ENCODE measurements around the gene CCDC171. TPM values are rescaled to one million over a fixed set of nuclear protein-coding genes. Genes with fewer than 3 reads are reported as not detected.

The CCDC171 gene
- total and polyA plus RNA-seq, 5 donors from 2014 or later: 0.05 to 1.1 (median 0.29) TPM

GRCh38 chr9:15722888-15723287 lies 170.0 kb downstream of the CCDC171 start:
- H3K27ac Mint-ChIP-seq: peak overlapping the region in 1 of 3 donors; percentile 24
- ATAC-seq (ENCODE audit: low read depth in 2 of 2): no peak
- Histone ChIP-seq H3K36me3 (ENCODE audit: control insufficient read depth, insufficient read depth, low read length) (no peaks in the 10 kb centered on the region), H3K4me3 (ENCODE audit: low read depth, low read length) (no peak overlapping the region), H3K9me3 (ENCODE audit: control insufficient read depth in 2 of 2, low read length in 2 of 2) (no peaks in the 10 kb centered on the region), H3K27ac (ENCODE audit: insufficient read depth, low read length, poor library complexity, severe bottlenecking) (no peak overlapping the region), H3K4me1 (ENCODE audit: control insufficient read depth, insufficient read depth, low read length, poor library complexity, severe bottlenecking) (no peaks in the 10 kb centered on the region), H3K27me3 (ENCODE audit: control insufficient read depth, insufficient read depth, low read length) (no peaks in the 10 kb centered on the region)
- DNase-seq: no peak
- no peaks in the 10 kb centered on the region for H3K27me3 Mint-ChIP-seq
- H3K4me3 Mint-ChIP-seq: no peak overlapping the region
- peaks cover 0 to 1% (median 0%) of the 10 kb centered on the region in 7 donors for H3K9me3 Mint-ChIP-seq
- H3K36me3 Mint-ChIP-seq: peaks cover 1% of the 10 kb centered on the region
- no peaks in the 10 kb centered on the region for H3K4me1 Mint-ChIP-seq

- Mint-ChIP-seq H3K27me3 (no peaks in the 10 kb centered on the region), H3K36me3 (no peaks in the 10 kb centered on the region), H3K27ac (no peak overlapping the region)
Observed at GRCh38 chr9:15724016-15724415, 171.2 kb downstream of the CCDC171 start.

GRCh38 chr9:15724612-15725011 lies 171.8 kb downstream of the CCDC171 start:
- DNase-seq (no peak), ATAC-seq (ENCODE audit: low read depth in 2 of 2) (no peak)
- H3K27me3 ChIP-seq (ENCODE audit: control insufficient read depth, insufficient read depth, low read length): no peaks in the 10 kb centered on the region
- no peak overlapping the region for H3K27ac ChIP-seq (ENCODE audit: insufficient read depth, low read length, poor library complexity, severe bottlenecking)
- no peaks in the 10 kb centered on the region for H3K36me3 Mint-ChIP-seq
- H3K4me3 Mint-ChIP-seq: no peak overlapping the region
- H3K27ac Mint-ChIP-seq: no peak overlapping the region
- H3K9me3 Mint-ChIP-seq: peaks cover 0 to 1% (median 0%) of the 10 kb centered on the region in 7 donors
- H3K36me3 ChIP-seq (ENCODE audit: control insufficient read depth, insufficient read depth, low read length): no peaks in the 10 kb centered on the region
- peaks cover 0 to 3% (median under 1%) of the 10 kb centered on the region in 4 donors for H3K4me1 Mint-ChIP-seq
- no peaks in the 10 kb centered on the region for H3K27me3 Mint-ChIP-seq
- no peak overlapping the region for H3K4me3 ChIP-seq (ENCODE audit: low read depth, low read length)
- no peaks in the 10 kb centered on the region for H3K4me1 ChIP-seq (ENCODE audit: control insufficient read depth, insufficient read depth, low read length, poor library complexity, severe bottlenecking)
- no peaks in the 10 kb centered on the region for H3K9me3 ChIP-seq (ENCODE audit: control insufficient read depth in 2 of 2, low read length in 2 of 2)

More at GRCh38 chr9:15724016-15724415, 171.2 kb downstream of the CCDC171 start:
- H3K9me3 ChIP-seq (ENCODE audit: control insufficient read depth in 2 of 2, low read length in 2 of 2): no peaks in the 10 kb centered on the region
- H3K9me3 Mint-ChIP-seq: peaks cover 0 to 1% (median 0%) of the 10 kb centered on the region in 7 donors
- H3K27ac ChIP-seq (ENCODE audit: insufficient read depth, low read length, poor library complexity, severe bottlenecking): no peak overlapping the region
- H3K27me3 ChIP-seq (ENCODE audit: control insufficient read depth, insufficient read depth, low read length): no peaks in the 10 kb centered on the region
- no peaks in the 10 kb centered on the region for H3K36me3 ChIP-seq (ENCODE audit: control insufficient read depth, insufficient read depth, low read length)
- no peak for ATAC-seq (ENCODE audit: low read depth in 2 of 2)
- no peak overlapping the region for H3K4me3 ChIP-seq (ENCODE audit: low read depth, low read length)
- no peaks in the 10 kb centered on the region for H3K4me1 Mint-ChIP-seq
- no peak for DNase-seq
- H3K4me1 ChIP-seq (ENCODE audit: control insufficient read depth, insufficient read depth, low read length, poor library complexity, severe bottlenecking): no peaks in the 10 kb centered on the region
- no peak overlapping the region for H3K4me3 Mint-ChIP-seq

GRCh38 chr9:15725953-15726352 lies 173.1 kb downstream of the CCDC171 start:
- Mint-ChIP-seq H3K4me1 (peaks cover 0 to 3% (median under 1%) of the 10 kb centered on the region in 4 donors), H3K4me3 (no peak overlapping the region), H3K27me3 (no peaks in the 10 kb centered on the region), H3K9me3 (peaks cover 0 to 1% (median 0%) of the 10 kb centered on the region in 7 donors), H3K36me3 (no peaks in the 10 kb centered on the region), H3K27ac (no peak overlapping the region)
- H3K27ac ChIP-seq (ENCODE audit: insufficient read depth, low read length, poor library complexity, severe bottlenecking): no peak overlapping the region
- no peaks in the 10 kb centered on the region for H3K9me3 ChIP-seq (ENCODE audit: control insufficient read depth in 2 of 2, low read length in 2 of 2)
- DNase-seq: no peak
- no peak for ATAC-seq (ENCODE audit: low read depth in 2 of 2)
- H3K4me1 ChIP-seq (ENCODE audit: control insufficient read depth, insufficient read depth, low read length, poor library complexity, severe bottlenecking): no peaks in the 10 kb centered on the region
- H3K27me3 ChIP-seq (ENCODE audit: control insufficient read depth, insufficient read depth, low read length): no peaks in the 10 kb centered on the region
- no peak overlapping the region for H3K4me3 ChIP-seq (ENCODE audit: low read depth, low read length)
- H3K36me3 ChIP-seq (ENCODE audit: control insufficient read depth, insufficient read depth, low read length): no peaks in the 10 kb centered on the region

GRCh38 chr9:15729507-15729906 lies 176.7 kb downstream of the CCDC171 start:
- no peak for DNase-seq
- peaks cover 0 to 3% (median under 1%) of the 10 kb centered on the region in 4 donors for H3K4me1 Mint-ChIP-seq
- H3K27ac Mint-ChIP-seq: no peak overlapping the region
- Histone ChIP-seq H3K4me1 (ENCODE audit: control insufficient read depth, insufficient read depth, low read length, poor library complexity, severe bottlenecking) (no peaks in the 10 kb centered on the region), H3K27ac (ENCODE audit: insufficient read depth, low read length, poor library complexity, severe bottlenecking) (no peak overlapping the region), H3K36me3 (ENCODE audit: control insufficient read depth, insufficient read depth, low read length) (no peaks in the 10 kb centered on the region), H3K4me3 (ENCODE audit: low read depth, low read length) (no peak overlapping the region), H3K9me3 (ENCODE audit: control insufficient read depth in 2 of 2, low read length in 2 of 2) (no peaks in the 10 kb centered on the region), H3K27me3 (ENCODE audit: control insufficient read depth, insufficient read depth, low read length) (no peaks in the 10 kb centered on the region)
- no peaks in the 10 kb centered on the region for H3K27me3 Mint-ChIP-seq
- H3K36me3 Mint-ChIP-seq: no peaks in the 10 kb centered on the region
- ATAC-seq (ENCODE audit: low read depth in 2 of 2): no peak
- no peak overlapping the region for H3K4me3 Mint-ChIP-seq
- peaks cover 0 to 3% (median 0%) of the 10 kb centered on the region in 7 donors for H3K9me3 Mint-ChIP-seq

GRCh38 chr9:15735083-15735857 lies 182.4 kb downstream of the CCDC171 start:
- no peak for DNase-seq

GRCh38 chr9:15736569-15736968 lies 183.7 kb downstream of the CCDC171 start:
- Histone ChIP-seq H3K4me1 (ENCODE audit: control insufficient read depth, insufficient read depth, low read length, poor library complexity, severe bottlenecking) (no peaks in the 10 kb centered on the region), H3K27ac (ENCODE audit: insufficient read depth, low read length, poor library complexity, severe bottlenecking) (no peak overlapping the region), H3K4me3 (ENCODE audit: low read depth, low read length) (no peak overlapping the region), H3K27me3 (ENCODE audit: control insufficient read depth, insufficient read depth, low read length) (no peaks in the 10 kb centered on the region), H3K9me3 (ENCODE audit: control insufficient read depth in 2 of 2, low read length in 2 of 2) (no peaks in the 10 kb centered on the region), H3K36me3 (ENCODE audit: control insufficient read depth, insufficient read depth, low read length) (no peaks in the 10 kb centered on the region)
- Mint-ChIP-seq H3K36me3 (peaks cover 3% of the 10 kb centered on the region), H3K4me1 (no peaks in the 10 kb centered on the region), H3K27ac (no peak overlapping the region), H3K4me3 (no peak overlapping the region), H3K27me3 (no peaks in the 10 kb centered on the region), H3K9me3 (no peaks in the 10 kb centered on the region)
- DNase-seq (no peak), ATAC-seq (ENCODE audit: low read depth in 2 of 2) (no peak)

More at GRCh38 chr9:15735083-15735857, 182.4 kb downstream of the CCDC171 start:
- no peaks in the 10 kb centered on the region for H3K27me3 ChIP-seq (ENCODE audit: control insufficient read depth, insufficient read depth, low read length)
- Mint-ChIP-seq H3K27ac (no peak overlapping the region), H3K27me3 (no peaks in the 10 kb centered on the region), H3K36me3 (no peaks in the 10 kb centered on the region), H3K4me1 (no peaks in the 10 kb centered on the region), H3K9me3 (peaks cover 0 to 2% (median 0%) of the 10 kb centered on the region in 7 donors), H3K4me3 (no peak overlapping the region)
- no peak overlapping the region for H3K27ac ChIP-seq (ENCODE audit: insufficient read depth, low read length, poor library complexity, severe bottlenecking)
- H3K4me3 ChIP-seq (ENCODE audit: low read depth, low read length): no peak overlapping the region
- H3K9me3 ChIP-seq (ENCODE audit: control insufficient read depth in 2 of 2, low read length in 2 of 2): no peaks in the 10 kb centered on the region
- no peaks in the 10 kb centered on the region for H3K4me1 ChIP-seq (ENCODE audit: control insufficient read depth, insufficient read depth, low read length, poor library complexity, severe bottlenecking)
- no peaks in the 10 kb centered on the region for H3K36me3 ChIP-seq (ENCODE audit: control insufficient read depth, insufficient read depth, low read length)
- no peak for ATAC-seq (ENCODE audit: low read depth in 2 of 2)

GRCh38 chr9:15738011-15738410 lies 185.2 kb downstream of the CCDC171 start:
- H3K4me3 Mint-ChIP-seq: no peak overlapping the region

More at GRCh38 chr9:15738011-15738410, 185.2 kb downstream of the CCDC171 start:
- Histone ChIP-seq H3K27me3 (ENCODE audit: control insufficient read depth, insufficient read depth, low read length) (no peaks in the 10 kb centered on the region), H3K36me3 (ENCODE audit: control insufficient read depth, insufficient read depth, low read length) (no peaks in the 10 kb centered on the region), H3K27ac (ENCODE audit: insufficient read depth, low read length, poor library complexity, severe bottlenecking) (no peak overlapping the region), H3K4me3 (ENCODE audit: low read depth, low read length) (no peak overlapping the region), H3K4me1 (ENCODE audit: control insufficient read depth, insufficient read depth, low read length, poor library complexity, severe bottlenecking) (no peaks in the 10 kb centered on the region), H3K9me3 (ENCODE audit: control insufficient read depth in 2 of 2, low read length in 2 of 2) (no peaks in the 10 kb centered on the region)
- H3K9me3 Mint-ChIP-seq: no peaks in the 10 kb centered on the region
- H3K27ac Mint-ChIP-seq: no peak overlapping the region
- ATAC-seq (ENCODE audit: low read depth in 2 of 2): no peak
- no peaks in the 10 kb centered on the region for H3K27me3 Mint-ChIP-seq
- DNase-seq: no peak
- H3K36me3 Mint-ChIP-seq: peaks cover 3% of the 10 kb centered on the region
- no peaks in the 10 kb centered on the region for H3K4me1 Mint-ChIP-seq

Data from CD4-positive, CD25-positive, alpha-beta regulatory T cell (primary cell).